Activated CD4-positive, alpha-beta T cell treated with anti-CD3 and anti-CD28 coated beads, Interleukin-10, Interleukin-2, amounts not matched to agents 100 ng/mL and 50 ng/mL, durations not matched to agents 16 hours and 8 hours (primary cell): ENCODE data around the gene HOXB7.

ENCODE experiments used
- DNase-seq: peaks from one replicate; pipeline ENCODE4 v3.0.0-alpha.2; 2020

The HOXB7 gene

GRCh38 chr17:48606892-48607614 lies 3.8 kb downstream of the HOXB7 start:
- no peak for DNase-seq

DNA sequence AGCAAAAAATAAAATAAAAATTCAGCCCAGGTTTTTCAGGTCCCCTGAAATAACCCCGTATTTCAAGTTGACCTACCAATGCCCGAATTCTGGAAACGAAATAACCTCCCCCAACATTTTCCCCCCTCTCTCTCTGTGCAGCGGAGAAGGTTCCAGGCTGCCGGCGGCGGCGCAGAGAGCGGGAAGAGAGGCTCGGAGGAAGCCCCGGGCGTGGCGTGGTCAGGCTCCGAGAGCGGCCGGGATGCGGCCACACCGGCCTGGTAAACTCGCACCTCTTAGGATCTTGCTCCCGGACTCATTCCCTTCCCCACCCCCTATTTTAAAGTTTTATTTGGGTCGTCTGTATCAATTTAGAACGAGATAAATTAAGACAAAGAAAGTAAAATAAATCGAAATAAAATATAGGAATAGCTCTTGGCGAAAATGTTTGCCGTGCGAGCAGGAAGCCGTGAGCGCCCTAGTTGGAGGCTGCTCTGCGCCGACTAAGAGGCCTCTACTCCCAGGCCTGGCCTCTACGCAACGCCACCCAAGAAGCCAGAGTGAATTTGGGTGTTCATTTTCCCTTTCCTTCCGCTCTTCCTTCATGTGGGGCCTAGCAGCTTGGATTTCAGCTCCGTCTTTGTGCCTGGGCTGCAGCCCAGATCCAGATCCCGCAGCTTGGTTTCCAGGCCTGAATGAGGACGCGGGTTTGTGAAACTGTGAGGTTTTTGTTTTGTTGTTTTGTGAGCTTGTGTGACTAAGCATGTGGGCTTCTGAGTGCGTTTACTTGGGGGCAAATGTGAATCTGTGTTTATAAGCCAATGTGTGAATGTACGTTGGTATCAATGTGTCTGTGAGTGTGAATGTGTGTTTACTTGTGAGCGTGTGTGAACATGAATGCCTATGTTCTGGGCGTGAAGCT lies 4.6 kb downstream of the HOXB7 start:
- no peak for DNase-seq

DNA sequence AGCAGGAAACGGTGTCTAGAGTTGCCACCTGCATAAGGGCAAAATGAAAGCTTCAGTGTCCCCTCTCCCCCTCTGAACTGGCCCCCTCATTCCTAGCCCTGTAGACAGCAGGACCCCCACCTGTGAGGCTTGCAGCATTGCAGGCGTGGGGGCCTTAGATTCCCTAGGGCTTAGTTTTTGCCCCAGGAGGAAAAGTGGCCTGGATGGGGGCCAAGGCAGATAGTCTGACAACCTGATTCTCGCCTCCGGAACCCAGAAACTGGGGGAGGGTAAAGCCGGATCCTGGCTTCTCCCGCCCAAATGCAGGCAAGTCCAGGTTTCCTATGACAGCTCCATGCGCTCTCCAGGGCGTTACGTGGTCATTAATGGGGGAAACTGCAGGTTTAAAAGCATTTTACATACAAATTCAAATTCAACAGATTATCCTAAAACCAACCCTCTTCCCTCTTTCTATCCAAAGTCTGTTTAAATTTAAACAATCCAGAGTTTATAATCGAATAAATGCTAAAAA lies 5.4 kb downstream of the HOXB7 start:
- DNase-seq: no peak

- DNase-seq: no peak
These were observed 6.0 kb downstream of the HOXB7 start, which contains the start of gene HOXB6 for GRCh38 chr17:48604770-48605329. TSS of gene HOXB6 (minus strand) at chr17:48604986. CDS start at chr17:48598150, 6,836 bp downstream.

DNA sequence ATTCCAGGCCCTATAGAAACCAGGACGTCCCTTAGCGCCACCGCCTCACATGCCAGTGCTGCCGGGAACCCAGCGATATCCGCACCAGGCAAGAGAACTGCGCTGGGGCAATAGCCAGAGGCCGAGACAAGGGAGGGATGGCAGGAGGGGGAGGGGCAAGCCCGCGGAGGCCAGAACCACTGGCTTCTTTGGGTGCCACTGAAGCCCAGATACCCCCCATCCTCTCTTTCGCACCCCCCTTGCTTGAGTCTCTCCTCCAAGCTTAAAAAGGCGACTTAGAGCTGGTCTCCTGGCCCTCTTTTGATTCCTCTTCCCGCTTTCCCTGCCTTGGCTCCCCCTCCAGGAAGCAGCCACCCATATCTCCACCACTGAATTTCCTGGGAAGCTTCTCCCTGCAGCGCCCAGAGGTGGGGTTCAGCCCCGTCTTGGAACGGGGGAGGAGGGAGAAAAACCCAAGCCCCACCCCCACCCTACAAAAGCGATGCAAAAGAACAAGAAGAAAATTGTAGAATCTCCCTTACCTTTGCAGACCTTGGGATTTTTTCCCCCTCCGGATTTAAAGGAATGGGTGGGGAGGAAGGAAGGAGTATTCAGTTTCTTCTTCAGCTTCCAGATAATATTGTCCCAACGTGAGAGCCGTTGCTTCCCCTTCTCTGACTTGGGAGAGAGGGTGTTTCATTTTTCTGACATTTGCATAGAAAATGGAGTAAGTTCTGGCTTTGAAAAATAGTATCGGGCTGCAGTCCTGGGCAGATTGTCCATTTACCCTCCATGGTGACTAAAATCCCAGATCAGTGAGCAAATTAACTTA lies 6.7 kb downstream of the HOXB7 start:
- no peak for DNase-seq

- DNase-seq: no peak
These were observed 9.0 kb downstream of the HOXB7 start for GRCh38 chr17:48601539-48602425.

- no peak for DNase-seq
These were observed 9.6 kb downstream of the HOXB7 start for GRCh38 chr17:48601207-48601538.

GRCh38 chr17:48600244-48601098 lies 10.3 kb downstream of the HOXB7 start:
- no peak for DNase-seq

GRCh38 chr17:48599354-48599753 lies 11.5 kb downstream of the HOXB7 start:
- DNase-seq: no peak

DNA sequence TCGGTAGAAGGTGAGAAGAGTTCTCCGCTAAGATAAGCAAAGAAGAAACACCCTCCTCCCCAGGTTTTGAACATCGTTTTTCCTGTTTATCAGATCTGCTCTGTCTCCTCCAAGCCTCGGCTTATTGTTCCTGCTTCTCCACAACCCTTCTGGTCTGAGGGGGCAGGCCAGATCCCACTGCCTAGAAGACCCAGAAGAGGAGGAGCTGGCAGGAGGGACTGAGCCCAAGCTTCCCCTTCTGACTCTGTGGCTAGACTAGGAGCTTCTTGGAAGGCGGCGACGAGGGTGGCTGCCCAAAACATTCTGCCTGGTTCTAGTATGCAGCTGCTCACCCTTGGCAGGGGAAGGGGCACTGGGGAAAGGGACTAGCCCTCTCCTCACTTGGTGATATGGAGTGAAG lies 12.1 kb downstream of the HOXB7 start:
- DNase-seq: no peak

DNA sequence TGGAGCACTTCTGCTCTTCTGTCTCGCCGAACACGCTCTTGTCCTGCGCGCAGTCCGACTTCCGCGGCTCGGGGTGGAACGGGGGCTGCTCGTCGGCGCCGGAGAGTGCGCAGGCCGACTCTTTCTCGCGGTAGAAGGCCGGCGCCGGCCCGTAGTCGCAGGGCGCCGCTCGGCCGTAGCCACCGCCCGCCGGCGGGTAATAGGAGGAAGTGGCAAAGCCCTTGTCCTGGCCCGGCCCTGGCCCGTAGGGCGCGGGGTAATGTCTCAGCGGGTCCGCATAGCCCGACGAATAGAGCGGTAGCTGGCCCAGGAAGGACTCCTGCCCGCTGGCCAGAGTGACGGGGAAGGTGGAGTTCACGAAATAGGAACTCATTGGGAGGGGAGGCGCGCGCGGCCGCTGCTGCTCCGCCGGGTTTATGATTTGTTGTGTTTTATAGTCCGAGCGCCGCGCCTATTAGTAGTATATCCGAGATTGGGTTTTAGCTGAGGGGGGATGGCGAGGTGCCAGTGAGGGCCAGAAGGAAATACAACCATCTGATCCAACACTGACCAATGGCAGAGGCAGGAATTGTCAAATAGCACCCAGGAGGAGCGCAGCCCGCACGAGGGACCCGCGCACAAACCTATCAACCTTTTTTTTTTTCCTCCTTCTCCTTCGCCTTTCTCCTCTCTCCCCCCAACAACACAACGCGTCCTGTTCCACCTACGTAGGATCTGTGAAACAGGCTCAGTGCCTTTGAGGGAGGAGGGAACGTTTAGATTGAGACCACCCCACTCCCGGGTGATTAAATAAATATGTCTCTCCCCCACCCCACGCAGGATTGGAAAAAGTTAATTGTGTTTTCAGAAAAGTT lies 12.8 kb downstream of the HOXB7 start:
- peak; percentile 38 for DNase-seq

- no peak for DNase-seq
These were observed 13.4 kb downstream of the HOXB7 start for GRCh38 chr17:48597528-48597777.

GRCh38 chr17:48596735-48597527 lies 13.9 kb downstream of the HOXB7 start:
- DNase-seq: no peak

DNA sequence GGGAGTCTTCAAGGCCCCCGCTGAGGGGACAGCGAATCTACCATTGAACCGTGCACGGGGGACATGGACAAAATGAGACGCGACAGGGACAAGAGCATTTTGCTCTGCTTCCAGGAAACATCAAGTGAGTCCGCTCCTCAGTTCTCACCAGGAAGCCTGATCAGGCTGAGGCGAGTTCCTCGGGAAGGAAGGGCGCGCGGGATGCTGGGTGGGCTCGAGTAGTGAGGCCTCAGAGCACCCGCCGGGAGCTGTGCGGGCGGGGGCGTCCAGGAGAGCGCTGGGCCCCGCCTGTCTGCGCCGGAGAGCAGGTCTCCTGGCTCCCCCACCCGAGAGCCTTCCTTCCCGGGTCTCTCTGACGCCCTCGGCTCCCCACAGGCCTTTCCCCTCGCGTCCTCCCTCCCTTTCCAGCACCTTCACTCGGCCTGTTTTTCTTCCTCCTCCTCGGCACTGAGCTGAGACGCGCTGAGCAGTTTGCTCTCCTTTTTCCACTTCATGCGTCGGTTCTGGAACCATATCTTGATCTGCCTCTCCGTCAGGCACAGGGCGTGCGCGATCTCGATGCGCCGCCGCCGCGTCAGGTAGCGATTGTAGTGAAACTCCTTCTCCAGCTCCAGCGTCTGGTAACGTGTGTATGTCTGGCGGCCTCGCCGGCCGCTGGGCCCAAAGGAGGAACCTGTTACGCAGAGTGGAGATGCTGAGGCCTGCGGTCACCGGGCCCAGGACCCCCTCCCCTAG lies 14.7 kb downstream of the HOXB7 start:
- peak; percentile 49 for DNase-seq

DNA sequence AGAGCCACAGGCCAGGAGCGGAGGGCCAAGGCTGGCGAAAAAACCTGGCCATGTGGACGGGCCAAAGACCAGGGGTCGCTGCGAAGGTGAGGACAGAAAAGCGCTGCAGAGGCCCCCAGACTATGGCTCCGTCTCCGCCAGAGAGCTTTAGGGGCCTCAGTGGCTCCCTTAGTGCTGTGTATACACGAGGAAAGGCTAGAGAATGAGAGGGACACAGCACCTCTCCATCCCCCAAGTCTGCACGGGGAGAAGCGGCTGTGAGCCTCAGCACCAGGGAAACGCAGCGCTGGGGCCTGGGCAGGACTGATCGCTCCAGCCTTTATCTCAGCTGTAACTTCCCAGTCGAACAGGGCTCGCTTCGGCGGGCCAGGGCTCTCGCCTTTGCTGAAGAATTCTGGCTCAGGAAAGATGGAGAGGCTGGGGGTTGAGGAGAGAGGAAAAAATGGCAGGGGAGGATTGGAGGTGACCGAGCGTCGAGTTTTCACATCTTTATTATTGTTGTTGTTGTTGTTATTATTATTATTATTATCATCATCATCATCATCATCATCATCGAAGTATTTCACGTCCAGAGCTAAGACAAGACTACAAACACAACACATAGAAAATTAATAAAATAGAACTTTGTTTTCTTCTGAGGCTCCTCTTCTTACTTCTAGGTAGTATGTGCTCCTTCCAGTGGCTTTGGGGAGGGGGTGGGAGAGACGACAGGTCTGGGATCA lies 15.4 kb downstream of the HOXB7 start:
- no peak for DNase-seq

DNA sequence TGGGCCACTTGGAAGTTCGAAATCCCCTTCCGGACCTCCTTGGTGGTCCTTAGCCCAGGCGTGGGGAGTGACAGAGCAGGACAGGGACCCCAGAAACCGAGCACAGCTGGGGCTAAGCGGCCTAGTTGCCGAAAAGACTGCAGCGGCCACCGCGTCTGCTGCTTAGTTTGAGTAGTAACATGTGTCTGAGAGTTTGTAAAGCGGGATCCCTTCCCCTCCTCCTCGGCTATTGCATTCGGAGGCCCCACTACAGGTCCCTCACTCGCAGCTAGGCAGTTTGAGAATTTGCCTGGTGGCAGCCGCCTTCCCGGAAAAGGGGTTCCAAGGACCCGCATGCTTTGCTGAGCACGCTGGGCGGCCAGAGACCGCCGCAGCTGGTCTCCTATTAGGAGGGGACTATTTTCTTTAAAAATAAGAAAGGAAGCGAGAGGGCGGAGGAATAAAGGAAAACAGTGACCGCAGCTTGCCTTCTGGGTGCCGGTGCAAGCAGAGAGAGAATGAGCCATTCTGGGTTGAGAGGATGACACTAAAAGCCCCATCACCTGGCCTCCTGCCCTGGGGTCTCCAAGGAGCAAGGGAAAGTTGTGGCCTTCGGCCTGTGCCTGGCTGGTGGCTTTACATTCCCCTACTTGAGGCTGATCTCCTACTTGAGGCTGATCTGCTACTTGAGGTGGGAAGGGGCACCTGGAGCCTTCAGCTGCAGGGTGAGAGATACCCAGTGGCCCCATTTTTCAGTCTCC lies 16.1 kb downstream of the HOXB7 start:
- DNase-seq: no peak
